Dedifferentiated amniotic fluid mesenchymal stem cell (primary cell): ENCODE measurements around the gene NAPG.
"Not testable (repeated sequence)": the region's sequence is repeated elsewhere in the genome, so short reads cannot be mapped to it uniquely, and the experiment has no call there.

Source experiments
- DNase-seq: peaks from one replicate; pipeline ENCODE4 v3.0.0-alpha.2; 2016; ENCODE audit errors: extremely low spot score

Gene NAPG

GRCh38 chr18:10579079-10579867 lies 53.4 kb downstream of the NAPG start:
- peak; percentile 62 for DNase-seq

DNA sequence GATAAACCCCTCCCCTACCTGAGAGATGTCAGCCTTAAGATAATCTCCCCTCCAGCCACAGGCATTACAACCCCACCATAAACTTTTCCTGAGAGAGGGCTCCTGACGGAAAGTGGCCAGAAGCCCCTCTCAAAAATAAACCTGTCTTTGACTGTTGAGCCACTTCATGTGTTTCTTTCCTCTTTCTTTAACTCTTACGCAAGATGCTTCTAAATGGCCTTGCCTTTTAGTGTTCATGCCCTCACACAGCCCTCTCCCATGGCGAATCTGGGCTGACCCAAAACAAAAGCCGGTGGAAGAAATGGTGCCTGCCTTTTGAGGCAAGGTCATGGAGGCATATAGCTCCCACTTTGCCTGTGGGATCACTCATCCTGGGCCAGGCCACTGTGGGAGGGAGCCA lies 54.4 kb downstream of the NAPG start:
- no peak for DNase-seq

- DNase-seq: no peak
These were observed 59.4 kb downstream of the NAPG start for GRCh38 chr18:10585260-10585659.

GRCh38 chr18:10588975-10589374 lies 63.1 kb downstream of the NAPG start:
- no peak for DNase-seq

DNA sequence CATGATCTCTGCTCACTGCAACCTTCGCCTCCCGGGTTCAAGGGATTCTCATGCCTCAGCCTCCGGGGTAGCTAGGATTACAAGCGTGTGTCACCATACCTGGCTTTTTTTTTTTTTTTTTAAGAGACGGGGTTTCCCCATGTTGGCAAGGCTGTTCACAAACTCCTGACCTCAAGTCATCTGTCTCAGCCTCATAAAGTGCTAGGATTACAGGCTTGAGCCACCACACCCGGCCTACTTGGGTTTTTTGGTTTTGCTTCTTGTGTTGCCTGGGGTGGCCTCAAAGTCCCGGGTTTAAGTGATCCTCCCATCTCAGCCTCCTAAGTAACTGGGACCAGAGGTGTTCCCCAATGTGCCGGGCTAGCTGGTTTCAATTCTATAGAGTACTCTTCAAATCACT lies 64.6 kb downstream of the NAPG start:
- DNase-seq: no peak

GRCh38 chr18:10591896-10592295 lies 66.1 kb downstream of the NAPG start:
- no peak for DNase-seq

DNA sequence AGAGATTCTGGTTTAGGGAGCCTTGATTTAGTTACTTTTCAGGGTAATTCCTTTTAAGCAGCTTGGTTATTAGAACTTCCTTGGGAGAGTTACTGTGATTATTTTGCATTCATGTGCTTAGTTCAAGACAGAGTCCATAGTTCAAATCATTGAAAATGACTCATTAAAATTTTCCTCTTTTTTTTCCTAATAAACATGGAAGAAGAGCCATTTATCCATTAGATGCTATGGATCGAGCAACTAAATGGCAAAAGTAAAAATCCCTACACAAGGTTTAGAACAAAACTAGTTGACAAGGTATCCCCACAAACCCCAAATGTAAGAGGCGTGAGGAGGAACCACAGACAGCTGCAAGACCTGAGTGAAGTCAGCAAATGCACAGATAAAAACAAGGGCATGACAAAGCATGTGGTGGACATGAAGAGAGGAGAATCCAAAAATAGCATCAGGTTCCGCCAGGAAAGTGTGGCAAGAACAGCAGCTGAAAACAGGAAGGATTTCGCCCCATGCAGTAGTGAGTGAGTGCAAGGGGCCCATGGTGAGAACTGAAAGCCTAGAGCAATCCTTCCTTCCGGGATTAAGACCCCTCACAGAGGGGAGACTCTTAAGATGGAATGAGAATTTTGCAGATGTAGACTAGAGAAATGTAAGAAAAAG lies 67.7 kb downstream of the NAPG start:
- DNase-seq: not testable (repeated sequence)

DNA sequence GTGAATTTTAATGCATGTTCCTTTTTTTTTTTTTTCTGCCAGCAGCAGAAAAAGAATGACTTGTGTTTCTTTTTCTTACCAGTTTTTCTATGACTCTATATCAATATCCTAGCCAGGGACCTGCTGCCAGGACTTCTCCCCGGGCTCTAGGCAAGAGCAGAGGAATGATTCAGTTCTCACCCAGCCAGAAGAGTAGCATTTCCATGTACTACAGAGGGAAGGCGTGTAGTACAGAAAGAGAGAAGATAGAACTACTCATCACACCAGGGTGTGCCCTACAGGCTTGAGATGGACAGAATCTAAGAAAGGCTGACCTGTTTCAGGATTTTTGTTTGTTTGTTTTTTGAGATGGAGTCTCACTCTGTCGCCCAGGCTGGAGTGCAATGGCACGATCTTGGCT lies 70.1 kb downstream of the NAPG start:
- not testable (repeated sequence) for DNase-seq

- DNase-seq: not testable (repeated sequence)
These were observed 71.9 kb downstream of the NAPG start for GRCh38 chr18:10597695-10598094.

DNA sequence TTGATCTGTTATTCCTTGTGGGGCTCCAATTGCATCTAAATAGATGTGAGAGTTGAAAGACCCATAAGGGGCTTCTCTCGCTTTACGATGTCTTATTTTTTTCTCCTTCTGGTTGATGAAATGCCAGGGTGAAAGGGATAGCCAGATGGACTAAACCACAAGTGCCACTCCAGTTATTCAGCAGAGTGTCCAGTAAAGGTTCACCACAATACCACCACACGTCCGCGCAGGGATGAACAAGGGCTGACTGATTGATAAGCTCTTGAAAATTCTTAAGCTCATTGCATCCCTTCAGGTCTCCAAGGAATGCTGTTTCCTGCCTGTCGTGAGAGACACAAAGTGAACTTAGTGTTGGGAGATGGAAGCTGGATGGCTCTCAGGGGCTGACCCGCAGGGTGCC lies 74.9 kb downstream of the NAPG start:
- not testable (repeated sequence) for DNase-seq
